Stimulated activated CD8-positive, alpha-beta memory T cell treated with anti-CD3 and anti-CD28 coated beads, Interleukin-15, amount 100 ng/mL, for 4 hours (primary cell): ENCODE results near the gene PLA2G12A.
A peak's percentile ranks its signal among the peaks of the same experiment; 100 is the strongest.

Experiments used
- DNase-seq, 2 donors: peaks; one replicate each; pipeline ENCODE4 v3.0.0-alpha.2; 2020; ENCODE audit warnings: low read depth in 2 of 2

PLA2G12A gene

GRCh38 chr4:109729718-109730618 lies at the start of gene PLA2G12A:
Gene PLA2G12A (minus strand): TSS chr4:109730070. CDS start chr4:109729809, 261 bp downstream.
- DNase-seq = peak; percentile 48 to 63

- DNase-seq = no peak
These were observed 35.0 kb upstream of the PLA2G12A start for GRCh38 chr4:109764789-109765402.

DNA sequence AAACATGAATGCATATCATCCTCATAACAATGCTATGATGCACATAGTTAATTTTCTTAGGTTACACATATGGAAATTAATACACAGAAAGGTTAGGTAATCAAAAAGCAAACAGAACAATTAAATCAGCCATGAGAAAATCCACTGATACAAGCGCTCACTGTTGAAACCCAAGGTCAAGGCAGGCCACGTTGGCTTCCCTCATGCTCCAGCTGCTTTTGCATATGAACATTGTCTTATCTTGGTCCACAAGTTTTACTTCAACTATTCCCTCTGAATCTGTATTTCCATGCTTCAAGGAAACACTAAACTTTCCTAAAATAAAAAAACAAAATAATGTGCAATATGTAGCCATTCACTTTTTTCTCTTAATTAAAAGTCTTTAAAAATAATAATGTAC lies 34.5 kb upstream of the PLA2G12A start:
- DNase-seq = no peak

DNA sequence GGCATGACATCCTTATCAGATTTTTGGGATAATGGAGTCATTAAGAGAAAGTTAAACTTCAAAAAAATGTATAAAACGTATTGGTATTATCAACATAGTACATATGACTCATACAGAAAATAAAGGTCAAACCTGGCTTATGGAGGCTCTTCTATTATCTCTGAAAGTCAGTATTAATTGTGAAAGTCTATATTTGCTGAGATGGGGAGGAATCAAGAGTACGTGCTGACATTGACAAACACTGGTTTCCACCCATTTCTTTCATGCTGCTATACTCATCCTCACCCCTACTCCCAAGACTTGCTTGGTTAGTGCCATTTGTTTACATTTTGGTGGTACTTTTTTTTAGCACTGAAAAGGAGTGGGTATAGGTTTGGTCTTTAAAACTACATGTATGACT lies 30.8 kb upstream of the PLA2G12A start:
- no peak for DNase-seq

GRCh38 chr4:109755656-109756055 lies 25.8 kb upstream of the PLA2G12A start:
- no peak for DNase-seq

DNA sequence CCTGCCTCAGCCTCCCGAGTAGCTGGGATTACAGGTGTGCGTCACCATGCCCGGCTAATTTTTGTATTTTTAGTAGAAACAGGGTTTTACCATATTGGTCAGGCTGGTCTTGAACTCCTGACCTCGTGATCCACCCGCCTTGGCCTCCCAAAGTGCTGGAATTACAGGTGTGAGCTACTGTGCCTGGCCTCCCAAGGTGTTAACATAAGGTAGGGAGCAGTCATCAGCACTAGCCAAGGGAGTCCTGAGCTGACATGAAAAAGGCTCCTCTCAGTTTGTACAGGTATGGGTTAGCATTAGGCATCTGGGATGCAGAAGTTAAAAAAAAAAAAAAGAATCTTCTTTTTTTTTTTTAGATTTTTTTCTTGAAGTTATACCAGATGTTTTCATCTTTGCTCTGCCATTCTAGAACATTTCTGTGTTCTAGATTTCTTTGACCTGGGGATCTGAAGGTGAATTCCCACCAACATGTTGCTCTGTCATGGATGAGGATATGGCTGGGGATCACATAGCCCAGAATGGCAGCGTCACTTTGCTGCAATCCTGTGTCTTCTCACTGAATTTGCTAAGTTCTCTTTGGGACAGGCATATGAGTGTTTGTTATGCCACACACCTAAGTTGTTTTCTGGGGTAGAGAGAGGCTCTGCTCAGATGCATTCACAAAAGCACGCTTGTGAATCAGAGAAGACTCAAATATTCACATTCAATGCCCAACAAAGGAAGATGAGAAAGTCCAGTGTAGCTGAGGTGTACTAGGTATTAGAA lies 24.4 kb upstream of the PLA2G12A start:
- DNase-seq = no peak

DNA sequence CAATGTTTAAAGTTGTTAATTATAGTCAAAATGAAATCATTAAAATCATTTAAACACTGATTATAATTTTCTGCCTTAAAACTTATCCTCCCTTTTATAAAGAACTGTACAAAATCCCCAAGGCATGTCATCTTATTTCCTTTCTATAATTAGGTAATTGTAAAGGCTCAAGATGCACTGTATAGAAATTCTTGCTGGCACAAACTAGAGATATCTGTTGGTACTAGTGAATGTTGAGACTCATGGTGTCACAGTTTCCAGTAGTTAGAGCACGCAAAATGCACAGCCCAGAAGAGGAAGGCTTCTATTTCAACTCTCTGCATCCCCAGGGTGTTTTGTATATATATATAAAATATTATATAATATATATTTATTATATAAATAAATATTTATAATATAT lies 22.7 kb upstream of the PLA2G12A start:
- DNase-seq = no peak

GRCh38 chr4:109751852-109752251 lies 22.0 kb upstream of the PLA2G12A start:
- no peak for DNase-seq

GRCh38 chr4:109750652-109751244 lies 20.9 kb upstream of the PLA2G12A start:
- no peak for DNase-seq

DNA sequence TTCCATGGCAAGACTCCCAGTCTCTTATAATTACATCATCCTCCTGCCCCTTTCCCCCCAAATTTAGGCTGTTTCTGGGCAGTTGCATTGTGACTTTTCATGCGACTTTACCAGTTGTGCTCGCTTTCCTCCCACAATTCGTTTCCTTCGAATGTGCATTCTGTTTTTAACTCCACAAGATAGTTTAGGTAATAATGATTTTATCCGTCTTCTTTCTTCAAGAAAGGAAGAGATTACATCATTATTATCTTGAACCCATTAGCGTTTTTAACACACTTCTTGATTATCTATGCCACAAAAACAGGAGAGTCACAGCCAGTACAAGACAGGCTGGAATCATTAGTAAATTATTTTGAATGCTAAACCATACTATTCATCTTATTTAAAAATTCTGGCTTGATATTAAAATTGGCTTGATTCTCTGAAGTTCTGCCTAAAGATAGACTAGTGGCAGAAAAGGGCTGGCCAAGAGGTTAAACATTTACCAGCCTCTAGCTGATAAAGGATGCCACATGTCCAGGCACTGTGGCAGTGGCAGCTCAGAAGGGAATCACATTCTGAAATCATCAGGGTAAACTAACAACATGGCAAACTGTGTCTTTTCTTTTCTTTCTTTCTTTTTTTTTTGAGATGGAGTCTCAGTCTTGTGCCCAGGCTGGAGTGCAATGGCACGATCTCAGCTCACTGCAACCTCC lies 19.7 kb upstream of the PLA2G12A start:
- DNase-seq = no peak

GRCh38 chr4:109748114-109748513 lies 18.2 kb upstream of the PLA2G12A start:
- no peak for DNase-seq

GRCh38 chr4:109746728-109747127 lies 16.9 kb upstream of the PLA2G12A start:
- DNase-seq = no peak

- no peak for DNase-seq
These were observed 16.0 kb upstream of the PLA2G12A start for GRCh38 chr4:109745830-109746229.

DNA sequence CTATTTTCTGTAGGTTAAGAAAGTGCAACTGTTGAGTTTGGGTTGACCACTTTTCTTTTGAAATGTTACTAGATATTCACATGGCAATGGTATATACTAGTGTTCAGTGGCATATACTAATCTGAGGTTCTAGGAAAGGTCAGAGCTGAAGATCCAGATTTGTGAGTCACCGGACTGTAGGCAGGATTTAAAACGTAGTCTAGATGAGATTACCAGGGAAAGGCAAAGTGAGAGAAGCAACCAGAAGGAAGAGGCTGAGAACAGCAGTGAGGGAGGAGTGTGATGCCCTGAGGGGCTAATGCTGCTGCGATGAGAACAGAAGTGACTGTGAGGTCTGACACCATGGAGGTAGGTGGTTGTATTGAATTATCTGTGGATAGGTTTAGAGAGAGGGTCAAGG lies 9.7 kb upstream of the PLA2G12A start:
- DNase-seq = no peak

GRCh38 chr4:109738104-109738872 lies 8.4 kb upstream of the PLA2G12A start:
- DNase-seq = no peak

DNA sequence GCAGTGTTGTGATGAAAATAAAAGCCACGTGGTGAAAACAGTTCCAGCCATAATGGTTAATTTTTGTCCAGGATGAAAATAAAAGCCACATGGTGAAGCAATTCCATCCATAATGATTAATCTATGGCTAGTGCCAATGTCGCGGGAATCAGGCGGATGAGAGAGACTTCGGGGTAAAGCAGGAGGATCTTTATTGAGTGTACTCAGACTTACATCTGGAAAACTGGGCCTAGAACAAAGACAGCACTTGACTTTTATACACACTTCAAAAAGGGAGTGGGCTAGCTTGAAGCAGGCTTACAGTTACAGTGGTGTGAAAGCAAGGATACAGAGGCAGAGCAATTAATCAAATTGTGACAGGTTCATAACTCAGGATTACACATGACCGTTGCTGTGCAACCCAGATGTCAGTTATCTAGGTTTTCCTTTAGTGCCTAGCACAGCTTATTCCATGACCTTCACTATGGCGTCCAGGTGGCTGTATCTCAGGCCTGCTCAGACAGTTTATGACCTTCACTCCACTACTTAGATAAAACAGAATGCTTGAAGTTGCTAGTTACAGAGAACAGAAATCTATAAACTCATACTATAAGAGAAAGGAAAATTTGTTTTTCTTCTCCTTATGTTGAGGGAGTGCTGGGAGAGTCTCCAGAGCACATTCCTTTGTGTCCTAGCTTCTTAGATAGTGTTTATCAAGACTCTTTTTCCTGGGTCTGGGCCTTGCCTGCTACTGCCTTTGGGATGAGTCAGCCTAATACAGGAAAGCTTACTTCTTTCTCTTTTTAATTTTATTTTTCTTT lies 5.9 kb upstream of the PLA2G12A start:
- DNase-seq = no peak

DNA sequence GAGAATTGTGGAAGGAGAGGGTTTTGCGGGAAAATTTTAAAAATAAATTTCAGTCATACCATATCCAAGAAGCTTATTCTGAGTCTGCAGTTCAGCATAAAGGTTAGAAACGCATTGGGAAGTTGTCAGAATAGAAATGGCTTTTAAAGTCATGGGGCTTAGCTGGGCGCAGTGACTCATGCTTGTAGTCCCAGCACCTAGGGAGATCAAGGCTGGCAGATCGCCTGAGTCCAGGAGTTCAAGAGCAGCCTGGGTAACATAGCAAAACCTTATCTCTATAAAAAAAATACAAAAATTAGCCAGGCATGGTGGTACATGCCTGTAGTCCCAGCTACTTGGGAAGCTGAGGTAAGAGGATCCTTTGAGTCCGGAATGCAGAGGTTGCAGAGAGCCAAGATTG lies 3.9 kb upstream of the PLA2G12A start:
- DNase-seq = no peak

DNA sequence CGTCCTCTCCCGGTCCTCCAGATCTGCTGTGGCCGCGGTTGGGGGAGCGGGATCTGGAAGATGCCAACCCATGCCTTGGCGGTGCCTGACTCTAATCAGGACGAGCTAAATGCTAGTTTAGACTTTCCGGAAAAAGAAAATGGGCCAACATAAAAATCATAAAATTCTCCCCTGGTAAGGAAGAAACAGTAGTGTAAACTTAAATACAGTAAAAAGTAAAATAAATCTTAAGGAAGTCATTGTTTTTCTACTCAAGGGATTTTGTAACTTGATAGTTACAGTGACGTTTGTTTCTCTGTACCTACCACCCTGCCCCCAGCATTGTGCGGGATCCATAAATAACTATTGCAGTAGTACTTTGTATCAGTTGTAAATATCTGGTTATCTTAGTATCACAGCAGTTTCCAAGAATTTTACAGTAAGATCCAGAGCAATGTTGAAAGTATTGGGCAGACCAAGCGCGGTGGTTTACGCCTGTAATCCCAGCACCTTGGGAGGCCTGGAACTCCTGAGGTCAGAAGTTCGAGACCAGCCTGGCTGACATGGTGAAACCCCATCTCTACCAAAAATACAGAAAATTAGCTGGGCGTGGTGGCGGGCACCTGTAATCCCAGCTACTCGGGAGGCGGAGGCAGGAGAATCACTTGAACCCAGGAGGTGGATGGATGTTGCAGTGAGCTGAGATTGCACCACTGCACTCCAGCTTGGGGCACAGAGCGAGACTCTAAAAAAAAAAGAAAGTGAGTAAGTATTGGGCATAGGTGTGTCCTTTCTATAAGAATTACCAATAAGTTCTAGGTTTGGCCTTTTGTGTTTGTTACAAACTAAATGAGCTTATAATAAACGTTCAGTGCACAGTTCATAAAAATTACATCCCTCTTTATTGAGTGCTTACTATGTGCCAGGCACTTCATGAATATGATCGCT lies 1.0 kb upstream of the PLA2G12A start:
- no peak for DNase-seq
